Panc1 (cell line): Measurements from ENCODE around the gene INAFM1. TPM values are rescaled to one million over a fixed set of nuclear protein-coding genes. Genes with fewer than 3 reads are reported as not detected.

Experiments used
- ATAC-seq: fragments of 200-7000 bp; cut with Tn5 transposase; 2 replicates; pipeline ENCODE4 v1.9.1; 2020; ENCODE audit warnings: mild to moderate bottlenecking, moderate library complexity
- BruUV-seq: library from RNA; stranded (reverse); fragments of 400-500 nt; replicated peaks from 2 replicates; lab custom pipeline; 2021; lab: Mats Ljungman, UMichigan
- CTCF ChIA-PET: fragments of 300-600 bp; sonication (Branson Sonifier 250); formaldehyde crosslinking; loops from one replicate; lab custom pipeline; 2022; ENCODE audit warnings: antibody characterized with exemption; lab: Charles Lee
- POLR2A ChIA-PET: fragments of 300-600 bp; sonication (Branson Sonifier 250); formaldehyde crosslinking; loops from one replicate; lab custom pipeline; 2022; ENCODE audit warnings: antibody characterized with exemption; lab: Charles Lee
- DNase-seq: peaks from one replicate; pipeline ENCODE4 v3.0.0-alpha.2; 2010; ENCODE audit warnings: low read depth, low spot score
- H3K27ac ChIP-seq: 2 replicates; pipeline ENCODE4 v1.5.1; 2011; ENCODE audit warnings: mild to moderate bottlenecking, low read length, inconsistent platforms
- H3K27me3 ChIP-seq: fragments of 200-500 bp; sonication (Bioruptor generic); 2 replicates; pipeline ENCODE4 v1.6.0; 2014; ENCODE audit warnings: low read length, inconsistent platforms; ENCODE audit not compliant: control insufficient read depth, insufficient read depth
- H3K36me3 ChIP-seq: fragments of 200-500 bp; sonication (Bioruptor generic); 2 replicates; pipeline ENCODE4 v1.5.1; 2014; ENCODE audit warnings: inconsistent platforms, mild to moderate bottlenecking, low read length, moderate library complexity; ENCODE audit not compliant: control insufficient read depth, insufficient read depth
- H3K4me1 ChIP-seq: 2 replicates; pipeline ENCODE4 v1.5.1; 2011; ENCODE audit warnings: inconsistent platforms, mild to moderate bottlenecking, low read length, moderate library complexity; ENCODE audit not compliant: control insufficient read depth, insufficient read depth
- H3K4me3 ChIP-seq, 2 experiments: 2 replicates each; pipeline ENCODE4 v1.5.1; 2011 to 2012; ENCODE audit warnings: low read depth in 2 of 2, low read length in 2 of 2, mild to moderate bottlenecking in 2 of 2, inconsistent platforms in 1 of 2, moderate library complexity in 1 of 2
- H3K9me3 ChIP-seq: fragments of 200-500 bp; sonication (Bioruptor generic); 2 replicates; pipeline ENCODE4 v1.5.1; 2014; ENCODE audit warnings: low read depth, mild to moderate bottlenecking, inconsistent platforms, low read length, moderate library complexity; ENCODE audit not compliant: control insufficient read depth, insufficient read depth
- CTCF ChIP-seq: fragments of 450-650 bp; IDR thresholded peaks from 2 replicates; pipeline ENCODE4 v1.5.1; 2017; ENCODE audit warnings: mild to moderate bottlenecking
- POLR2AphosphoS5 ChIP-seq: IDR thresholded peaks from 2 replicates; pipeline ENCODE4 v1.6.1; 2012; ENCODE audit warnings: mild to moderate bottlenecking, low read depth, low read length, moderate library complexity
- REST ChIP-seq, 2 experiments: IDR thresholded peaks; 2 replicates each; pipeline ENCODE4 v1.6.1; 2011 to 2012; ENCODE audit warnings: low read depth in 2 of 2, control low read depth in 1 of 2, low read length in 1 of 2, mild to moderate bottlenecking in 1 of 2, moderate library complexity in 1 of 2; ENCODE audit not compliant: insufficient read depth in 1 of 2
- SIN3A ChIP-seq: IDR thresholded peaks from 2 replicates; pipeline ENCODE4 v1.6.1; 2012; ENCODE audit warnings: low read depth, mild to moderate bottlenecking, low read length, moderate library complexity, borderline replicate concordance; ENCODE audit not compliant: insufficient read depth
- TCF7L2 ChIP-seq: IDR thresholded peaks from 2 replicates; pipeline ENCODE4 v1.6.1; 2011; ENCODE audit warnings: mild to moderate bottlenecking, low read depth, low read length, inconsistent platforms
- in situ Hi-C: cut with HindIII; loops from 2 replicates; pipeline ENCODE4 v1.10.0; 2016; ENCODE audit warnings: low sequenced_read_pairs, low pct_unique_long_range_greater_than_20kb
- intact Hi-C: fragments of 100-400 bp; cut with micrococcal nuclease; formaldehyde crosslinking; loops from one replicate; pipeline ENCODE4 v1.10.0; 2022; ENCODE audit not compliant: unreplicated experiment
- total RNA-seq: library from RNA; stranded (reverse); gene quantifications from one replicate; pipeline ENCODE4 v1.2.1, GENCODE V29; 2021; ENCODE audit not compliant: unreplicated experiment

Gene INAFM1
- total RNA-seq, 1 experiment from 2014 or later = 13.1 TPM

- H3K4me1 ChIP-seq = peaks cover 4% of the 10 kb centered on the region
- TF ChIP-seq POLR2AphosphoS5 (no peak), CTCF (no peak), REST (IDR thresholded peaks at IDR 0.05; ENCODE audit: insufficient read depth in 1 of 2, low read depth in 2 of 2, low read length in 1 of 2) (no peak), TCF7L2 (no peak), SIN3A (no peak)
- ChIA-PET CTCF (no interaction called here), POLR2A (interaction anchor here (0.5 kb wide), 1 partner anchor 428 kb away, joined by 8 read pairs; no protein-coding TSS in a partner anchor)
- no peak overlapping the region for H3K27ac ChIP-seq
- H3K9me3 ChIP-seq = no peaks in the 10 kb centered on the region
- DNase-seq (no peak), ATAC-seq (no peak)
- no TSS peak for BruUV-seq
- in situ Hi-C loops = no loop called here
- H3K36me3 ChIP-seq = no peaks in the 10 kb centered on the region
- H3K4me3 ChIP-seq = peak overlapping the region in 1 of 2 experiments; percentile 8; a peak in 1 of 4 replicates
- H3K27me3 ChIP-seq = no peaks in the 10 kb centered on the region
- intact Hi-C loops = no loop called here
Measured at GRCh38 chr19:47239152-47239551, 35.5 kb upstream of the INAFM1 start.

- intact Hi-C loops (no loop called here), in situ Hi-C loops (no loop called here)
- DNase-seq = no peak
- ChIA-PET CTCF (no interaction called here), POLR2A (interaction anchor here (0.5 kb wide), 1 partner anchor 428 kb away, joined by 8 read pairs; no protein-coding TSS in a partner anchor)
- no peak for ATAC-seq
- Histone ChIP-seq H3K4me3 (peak overlapping the region in 1 of 2 experiments; percentile 17; a peak in 1 of 4 replicates), H3K27me3 (no peaks in the 10 kb centered on the region), H3K4me1 (peaks cover 4% of the 10 kb centered on the region), H3K36me3 (no peaks in the 10 kb centered on the region), H3K27ac (no peak overlapping the region), H3K9me3 (no peaks in the 10 kb centered on the region)
- BruUV-seq = no TSS peak
- no peak for TF ChIP-seq SIN3A
- no peak for TF ChIP-seq POLR2AphosphoS5
Measured at GRCh38 chr19:47239610-47240296, 34.9 kb upstream of the INAFM1 start.

GRCh38 chr19:47240556-47240955 lies 34.1 kb upstream of the INAFM1 start:
- ATAC-seq = no peak
- no peak for DNase-seq
- Histone ChIP-seq H3K36me3 (no peaks in the 10 kb centered on the region), H3K27ac (no peak overlapping the region), H3K4me3 (no peak overlapping the region), H3K4me1 (peaks cover 4% of the 10 kb centered on the region), H3K9me3 (no peaks in the 10 kb centered on the region), H3K27me3 (no peaks in the 10 kb centered on the region)
- CTCF ChIA-PET = interaction anchor here (0.5 kb wide), 1 partner anchor 101 kb away, joined by 6 read pairs; no protein-coding TSS in a partner anchor
- no peak for TF ChIP-seq CTCF
- TF ChIP-seq SIN3A = no peak
- no peak for TF ChIP-seq POLR2AphosphoS5
- no peak for TF ChIP-seq TCF7L2
- no peak for TF ChIP-seq REST (IDR thresholded peaks at IDR 0.05; ENCODE audit: insufficient read depth in 1 of 2, low read depth in 2 of 2, low read length in 1 of 2)
- in situ Hi-C loops = no loop called here
- intact Hi-C loops = no loop called here
- POLR2A ChIA-PET = interaction anchor here (0.6 kb wide), 1 partner anchor 13 kb away, joined by 3 read pairs; no protein-coding TSS in a partner anchor
- BruUV-seq = no TSS peak
